HL-60/S4 treated with phorbol 12-myristate 13-acetate at 8.2 ng/mL for 4 days and 3 days (cell line): ENCODE data around the gene CDC14A.
"Not testable (repeated sequence)": the region's sequence is repeated elsewhere in the genome, so short reads cannot be mapped to it uniquely, and the experiment has no call there.

Source experiments
- in situ Hi-C: fragments of 300-500 bp; cut with MboI; formaldehyde crosslinking; loops from 2 replicates; pipeline ENCODE4 v1.15.0; 2022; ENCODE audit warnings: low sequenced_read_pairs

CDC14A gene

GRCh38 chr1:100361511-100362089 is 9.3 kb downstream of the CDC14A start:
- in situ Hi-C loops, result no loop called here

GRCh38 chr1:100362821-100363466 is 10.6 kb downstream of the CDC14A start:
- in situ Hi-C loops, result no loop called here

- in situ Hi-C loops, result no loop called here
Measured at GRCh38 chr1:100363831-100364230, 11.5 kb downstream of the CDC14A start.

- in situ Hi-C loops, result no loop called here
Measured at GRCh38 chr1:100364697-100365096, 12.4 kb downstream of the CDC14A start.

- in situ Hi-C loops, result no loop called here
Measured at GRCh38 chr1:100366209-100366525, 13.9 kb downstream of the CDC14A start.

- in situ Hi-C loops, result not testable (repeated sequence)
Measured at GRCh38 chr1:100369339-100369738, 17.0 kb downstream of the CDC14A start.

- in situ Hi-C loops, result not testable (repeated sequence)
Measured at GRCh38 chr1:100373953-100374352, 21.6 kb downstream of the CDC14A start.

GRCh38 chr1:100376890-100377289 is 24.6 kb downstream of the CDC14A start:
- in situ Hi-C loops, result not testable (repeated sequence)

GRCh38 chr1:100377590-100378361 is 25.5 kb downstream of the CDC14A start:
- in situ Hi-C loops, result no loop called here

- in situ Hi-C loops, result no loop called here
Measured at GRCh38 chr1:100378956-100379355, 26.6 kb downstream of the CDC14A start.

- in situ Hi-C loops, result no loop called here
Measured at GRCh38 chr1:100380635-100381034, 28.3 kb downstream of the CDC14A start.

GRCh38 chr1:100382657-100383056 is 30.4 kb downstream of the CDC14A start:
- in situ Hi-C loops, result no loop called here

- in situ Hi-C loops, result no loop called here
Measured at GRCh38 chr1:100383743-100384405, 31.6 kb downstream of the CDC14A start.

- in situ Hi-C loops, result no loop called here
Measured at GRCh38 chr1:100387209-100387608, 34.9 kb downstream of the CDC14A start.

GRCh38 chr1:100387657-100388350 is 35.5 kb downstream of the CDC14A start:
- in situ Hi-C loops, result no loop called here

GRCh38 chr1:100390531-100390930 is 38.2 kb downstream of the CDC14A start:
- in situ Hi-C loops, result no loop called here

GRCh38 chr1:100391675-100392074 is 39.4 kb downstream of the CDC14A start:
- in situ Hi-C loops, result no loop called here

- in situ Hi-C loops, result no loop called here
Measured at GRCh38 chr1:100392756-100393155, 40.5 kb downstream of the CDC14A start.

GRCh38 chr1:100394285-100394684 is 42.0 kb downstream of the CDC14A start:
- in situ Hi-C loops, result no loop called here

- in situ Hi-C loops, result no loop called here
Measured at GRCh38 chr1:100395913-100396312, 43.6 kb downstream of the CDC14A start.

- in situ Hi-C loops, result no loop called here
Measured at GRCh38 chr1:100396651-100397050, 44.3 kb downstream of the CDC14A start.
